SK-N-SH (cell line): ENCODE results near the gene UBXN6.

Source experiments
- EP300 ChIP-seq, 2 experiments: IDR thresholded peaks; 2 replicates each; pipeline versions ENCODE4 v1.4.0 to v1.6.1; 2012; ENCODE audit warnings: borderline replicate concordance in 1 of 2, low read depth in 1 of 2, low read length in 1 of 2
- FOXM1 ChIP-seq: IDR thresholded peaks from 2 replicates; pipeline ENCODE4 v1.4.0; 2012; ENCODE audit warnings: low read depth, mild to moderate bottlenecking
- MXI1 ChIP-seq: IDR thresholded peaks from 2 replicates; pipeline ENCODE4 v1.6.1; 2012; ENCODE audit warnings: mild to moderate bottlenecking, low read depth, low read length, improper control_type of control experiment
- POLR2AphosphoS5 ChIP-seq: IDR thresholded peaks from 2 replicates; pipeline ENCODE4 v1.6.1; 2012; ENCODE audit warnings: low read depth, low read length
- RCOR1 ChIP-seq: fragments of 150-350 bp; IDR thresholded peaks from 2 replicates; pipeline ENCODE4 v1.6.1; 2017; ENCODE audit warnings: antibody characterized with exemption, low read length
- REST ChIP-seq: IDR thresholded peaks from 2 replicates; pipeline ENCODE4 v1.6.1; 2012; ENCODE audit warnings: mild to moderate bottlenecking, low read depth, low read length, moderate library complexity
- SMC3 ChIP-seq: IDR thresholded peaks from 2 replicates; pipeline ENCODE4 v1.6.1; 2012; ENCODE audit warnings: low read depth, low read length, improper control_type of control experiment
- TCF12 ChIP-seq: IDR thresholded peaks from 2 replicates; pipeline ENCODE4 v1.4.0; 2012
- TEAD4 ChIP-seq: IDR thresholded peaks from 2 replicates; pipeline ENCODE4 v1.4.0; 2012; ENCODE audit warnings: mild to moderate bottlenecking, borderline replicate concordance; ENCODE audit not compliant: insufficient read depth
- ZBTB33 ChIP-seq: IDR thresholded peaks from 2 replicates; pipeline ENCODE4 v1.4.0; 2012; ENCODE audit warnings: low read depth, borderline replicate concordance
- TF ChIP-seq, protein P1 (sequence below): fragments of 200-600 bp; sonication (generic); IDR thresholded peaks from 2 replicates; pipeline ENCODE4 v1.6.1; 2017; ENCODE audit warnings: antibody characterized with exemption, mild to moderate bottlenecking, moderate library complexity
- TF ChIP-seq, protein P2 (sequence below): IDR thresholded peaks from 2 replicates; pipeline ENCODE4 v1.4.0; 2012; ENCODE audit warnings: low read depth

DNA sequence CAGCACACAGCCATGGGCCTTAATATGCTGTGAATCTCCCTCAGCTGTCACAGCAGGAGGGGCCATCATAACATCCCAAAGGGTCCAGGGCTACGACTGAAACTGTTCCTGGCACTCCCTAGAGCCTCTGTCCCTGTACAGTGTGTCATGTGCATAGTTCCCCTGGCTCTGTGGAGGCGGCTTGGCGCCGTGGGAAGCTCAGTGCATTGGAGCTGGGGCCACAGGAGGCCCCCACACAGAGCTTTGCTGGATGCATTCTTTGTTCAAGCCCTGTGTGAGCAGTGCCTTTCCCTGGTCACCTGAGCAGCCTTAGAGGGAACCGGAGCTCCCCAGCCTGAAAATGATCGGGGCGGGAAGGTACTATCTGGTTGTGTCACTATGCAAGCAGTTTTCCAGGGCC is 21.4 kb downstream of the UBXN6 start:
- TF ChIP-seq, protein P1, sequence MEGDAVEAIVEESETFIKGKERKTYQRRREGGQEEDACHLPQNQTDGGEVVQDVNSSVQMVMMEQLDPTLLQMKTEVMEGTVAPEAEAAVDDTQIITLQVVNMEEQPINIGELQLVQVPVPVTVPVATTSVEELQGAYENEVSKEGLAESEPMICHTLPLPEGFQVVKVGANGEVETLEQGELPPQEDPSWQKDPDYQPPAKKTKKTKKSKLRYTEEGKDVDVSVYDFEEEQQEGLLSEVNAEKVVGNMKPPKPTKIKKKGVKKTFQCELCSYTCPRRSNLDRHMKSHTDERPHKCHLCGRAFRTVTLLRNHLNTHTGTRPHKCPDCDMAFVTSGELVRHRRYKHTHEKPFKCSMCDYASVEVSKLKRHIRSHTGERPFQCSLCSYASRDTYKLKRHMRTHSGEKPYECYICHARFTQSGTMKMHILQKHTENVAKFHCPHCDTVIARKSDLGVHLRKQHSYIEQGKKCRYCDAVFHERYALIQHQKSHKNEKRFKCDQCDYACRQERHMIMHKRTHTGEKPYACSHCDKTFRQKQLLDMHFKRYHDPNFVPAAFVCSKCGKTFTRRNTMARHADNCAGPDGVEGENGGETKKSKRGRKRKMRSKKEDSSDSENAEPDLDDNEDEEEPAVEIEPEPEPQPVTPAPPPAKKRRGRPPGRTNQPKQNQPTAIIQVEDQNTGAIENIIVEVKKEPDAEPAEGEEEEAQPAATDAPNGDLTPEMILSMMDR = no peak
- TF ChIP-seq TCF12 = no peak
- TF ChIP-seq, protein P2, sequence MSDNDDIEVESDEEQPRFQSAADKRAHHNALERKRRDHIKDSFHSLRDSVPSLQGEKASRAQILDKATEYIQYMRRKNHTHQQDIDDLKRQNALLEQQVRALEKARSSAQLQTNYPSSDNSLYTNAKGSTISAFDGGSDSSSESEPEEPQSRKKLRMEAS = no peak
- TF ChIP-seq POLR2AphosphoS5 = no peak
- TF ChIP-seq FOXM1 = no peak
- no peak for TF ChIP-seq SMC3
- no peak for TF ChIP-seq MXI1
- no peak for TF ChIP-seq TEAD4
- no peak for TF ChIP-seq RCOR1
- no peak for TF ChIP-seq REST
- TF ChIP-seq ZBTB33 = no peak
- TF ChIP-seq EP300 (IDR thresholded peaks at IDR 0.05; ENCODE audit: borderline replicate concordance in 1 of 2, low read depth in 1 of 2, low read length in 1 of 2) = no peak
